Spleen (tissue), 7 donors: ENCODE measurements around the gene CANT1.

Source experiments
- POLR2A ChIP-seq, 3 donors: fragments of 450-650 bp; IDR thresholded peaks; one replicate each; pipeline ENCODE4 v1.5.1; 2017; ENCODE audit warnings: antibody characterized with exemption in 3 of 3, mild to moderate bottlenecking in 1 of 3
- POLR2AphosphoS5 ChIP-seq, 3 donors: sonication (generic); formaldehyde crosslinking; IDR thresholded peaks; one replicate each; pipeline ENCODE4 v1.5.1; 2017; ENCODE audit warnings: antibody characterized with exemption in 3 of 3
- TF ChIP-seq, protein P1 (sequence below), 11 experiments: fragments of 200-600 bp in 7 of 11; fragments of 450-650 bp in 4 of 11; sonication (generic) in 4 of 11; IDR thresholded peaks in 8 of 11; conservative IDR thresholded peaks in 3 of 11; 1 replicate in 7 of 11; 2 replicates in 4 of 11; pipeline versions ENCODE4 v1.4.0 to v1.8.0; 2016 to 2021; ENCODE audit warnings: antibody characterized with exemption in 11 of 11, inconsistent platforms in 4 of 11, mild to moderate bottlenecking in 1 of 11
- donor health status: DM: no; HTN: no; CAD: no; lungs with moderate emphysema.
- donor health status: DM: no; HTN: no; CAD: no.
- donor health status: DM: no; HTN: no; CAD: no.

- TF ChIP-seq, protein P1, sequence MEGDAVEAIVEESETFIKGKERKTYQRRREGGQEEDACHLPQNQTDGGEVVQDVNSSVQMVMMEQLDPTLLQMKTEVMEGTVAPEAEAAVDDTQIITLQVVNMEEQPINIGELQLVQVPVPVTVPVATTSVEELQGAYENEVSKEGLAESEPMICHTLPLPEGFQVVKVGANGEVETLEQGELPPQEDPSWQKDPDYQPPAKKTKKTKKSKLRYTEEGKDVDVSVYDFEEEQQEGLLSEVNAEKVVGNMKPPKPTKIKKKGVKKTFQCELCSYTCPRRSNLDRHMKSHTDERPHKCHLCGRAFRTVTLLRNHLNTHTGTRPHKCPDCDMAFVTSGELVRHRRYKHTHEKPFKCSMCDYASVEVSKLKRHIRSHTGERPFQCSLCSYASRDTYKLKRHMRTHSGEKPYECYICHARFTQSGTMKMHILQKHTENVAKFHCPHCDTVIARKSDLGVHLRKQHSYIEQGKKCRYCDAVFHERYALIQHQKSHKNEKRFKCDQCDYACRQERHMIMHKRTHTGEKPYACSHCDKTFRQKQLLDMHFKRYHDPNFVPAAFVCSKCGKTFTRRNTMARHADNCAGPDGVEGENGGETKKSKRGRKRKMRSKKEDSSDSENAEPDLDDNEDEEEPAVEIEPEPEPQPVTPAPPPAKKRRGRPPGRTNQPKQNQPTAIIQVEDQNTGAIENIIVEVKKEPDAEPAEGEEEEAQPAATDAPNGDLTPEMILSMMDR (IDR thresholded peaks at IDR 0.05 in 8 of 11, conservative IDR thresholded peaks at IDR 0.05 in 3 of 11): no peak
- TF ChIP-seq POLR2AphosphoS5 (IDR thresholded peaks at IDR 0.05): no peak
- no peak for TF ChIP-seq POLR2A (IDR thresholded peaks at IDR 0.05)
Measured at GRCh38 chr17:79027925-79028491, 18.4 kb upstream of the CANT1 start.
